ENCODE data around the gene LIMA1.

DNA sequence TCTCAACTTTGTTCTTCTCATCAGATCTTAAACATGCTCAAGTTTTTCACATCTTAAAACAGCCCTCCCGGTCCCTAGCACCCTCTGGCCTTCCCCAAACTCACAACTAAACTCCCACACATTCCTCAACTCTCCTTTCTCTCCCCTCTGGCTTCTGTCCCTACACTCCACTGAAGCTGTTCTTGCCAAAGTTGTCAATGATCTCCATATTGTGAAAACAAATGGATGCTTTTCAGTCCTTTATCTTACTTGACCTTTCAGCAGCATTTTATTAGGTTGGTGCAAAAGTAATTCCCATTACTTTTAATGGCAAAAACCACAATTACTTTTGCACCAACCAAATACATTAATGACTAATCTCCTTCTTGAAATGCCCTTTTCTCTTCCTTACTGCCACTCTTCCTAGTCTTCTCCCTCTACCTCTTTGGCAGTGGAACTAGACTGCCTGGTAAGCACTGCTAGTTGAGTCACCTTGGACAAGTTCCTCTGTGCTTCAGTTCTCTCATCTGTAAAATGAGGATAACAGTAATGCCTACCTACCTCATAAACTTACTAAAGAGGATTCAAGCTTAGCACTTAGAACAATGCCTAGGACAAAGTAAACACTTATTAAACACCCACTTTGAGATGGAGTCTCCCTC is 132.2 kb downstream of the LIMA1 start:
- no peak for TF ChIP-seq POLR2A (IDR thresholded peaks at IDR 0.05)
- TF ChIP-seq, protein P1, sequence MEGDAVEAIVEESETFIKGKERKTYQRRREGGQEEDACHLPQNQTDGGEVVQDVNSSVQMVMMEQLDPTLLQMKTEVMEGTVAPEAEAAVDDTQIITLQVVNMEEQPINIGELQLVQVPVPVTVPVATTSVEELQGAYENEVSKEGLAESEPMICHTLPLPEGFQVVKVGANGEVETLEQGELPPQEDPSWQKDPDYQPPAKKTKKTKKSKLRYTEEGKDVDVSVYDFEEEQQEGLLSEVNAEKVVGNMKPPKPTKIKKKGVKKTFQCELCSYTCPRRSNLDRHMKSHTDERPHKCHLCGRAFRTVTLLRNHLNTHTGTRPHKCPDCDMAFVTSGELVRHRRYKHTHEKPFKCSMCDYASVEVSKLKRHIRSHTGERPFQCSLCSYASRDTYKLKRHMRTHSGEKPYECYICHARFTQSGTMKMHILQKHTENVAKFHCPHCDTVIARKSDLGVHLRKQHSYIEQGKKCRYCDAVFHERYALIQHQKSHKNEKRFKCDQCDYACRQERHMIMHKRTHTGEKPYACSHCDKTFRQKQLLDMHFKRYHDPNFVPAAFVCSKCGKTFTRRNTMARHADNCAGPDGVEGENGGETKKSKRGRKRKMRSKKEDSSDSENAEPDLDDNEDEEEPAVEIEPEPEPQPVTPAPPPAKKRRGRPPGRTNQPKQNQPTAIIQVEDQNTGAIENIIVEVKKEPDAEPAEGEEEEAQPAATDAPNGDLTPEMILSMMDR (IDR thresholded peaks at IDR 0.05) = no peak

Measured in body of pancreas (tissue), 4 donors.